Breast epithelium (tissue), 3 donors: ENCODE data around the gene KIAA0232.

Source experiments
- CTCF ChIP-seq, 3 donors: fragments of 450-650 bp; IDR thresholded peaks; one replicate each; pipeline ENCODE4 v1.5.1; 2016 to 2017; ENCODE audit warnings: antibody characterized with exemption in 3 of 3, mild to moderate bottlenecking in 3 of 3, moderate library complexity in 3 of 3
- POLR2A ChIP-seq: fragments of 450-650 bp; IDR thresholded peaks from one replicate; pipeline ENCODE4 v1.6.1; 2016; ENCODE audit warnings: antibody characterized with exemption, mild to moderate bottlenecking, moderate library complexity
- POLR2AphosphoS5 ChIP-seq, 3 donors: sonication (generic); formaldehyde crosslinking; IDR thresholded peaks; one replicate each; pipeline ENCODE4 v1.6.1; 2017; ENCODE audit warnings: antibody characterized with exemption in 3 of 3

GRCh38 chr4:6929339-6929811 is 146.8 kb downstream of the KIAA0232 start:
- TF ChIP-seq POLR2A = no peak
- no peak for TF ChIP-seq CTCF (IDR thresholded peaks at IDR 0.05)
- TF ChIP-seq POLR2AphosphoS5 (IDR thresholded peaks at IDR 0.05) = no peak
